Renal pelvis (tissue), 4 donors: ENCODE measurements around the gene DPYSL4. TPM values are rescaled to one million over a fixed set of nuclear protein-coding genes. Genes with fewer than 3 reads are reported as not detected.

Experiments used
- DNase-seq: peaks from one replicate; pipeline ENCODE4 v3.0.0-alpha.2; 2013
- polyA plus RNA-seq, 3 donors: library from polyadenylated mRNA; unstranded; fragments of 120-200 nt; gene quantifications; one replicate each; pipeline ENCODE4 v1.2.1, GENCODE V29; 2013; ENCODE audit not compliant: insufficient read length in 3 of 3

The DPYSL4 gene
- polyA plus RNA-seq, 3 donors = 15.4 to 22.3 (median 18.3) TPM

DNA sequence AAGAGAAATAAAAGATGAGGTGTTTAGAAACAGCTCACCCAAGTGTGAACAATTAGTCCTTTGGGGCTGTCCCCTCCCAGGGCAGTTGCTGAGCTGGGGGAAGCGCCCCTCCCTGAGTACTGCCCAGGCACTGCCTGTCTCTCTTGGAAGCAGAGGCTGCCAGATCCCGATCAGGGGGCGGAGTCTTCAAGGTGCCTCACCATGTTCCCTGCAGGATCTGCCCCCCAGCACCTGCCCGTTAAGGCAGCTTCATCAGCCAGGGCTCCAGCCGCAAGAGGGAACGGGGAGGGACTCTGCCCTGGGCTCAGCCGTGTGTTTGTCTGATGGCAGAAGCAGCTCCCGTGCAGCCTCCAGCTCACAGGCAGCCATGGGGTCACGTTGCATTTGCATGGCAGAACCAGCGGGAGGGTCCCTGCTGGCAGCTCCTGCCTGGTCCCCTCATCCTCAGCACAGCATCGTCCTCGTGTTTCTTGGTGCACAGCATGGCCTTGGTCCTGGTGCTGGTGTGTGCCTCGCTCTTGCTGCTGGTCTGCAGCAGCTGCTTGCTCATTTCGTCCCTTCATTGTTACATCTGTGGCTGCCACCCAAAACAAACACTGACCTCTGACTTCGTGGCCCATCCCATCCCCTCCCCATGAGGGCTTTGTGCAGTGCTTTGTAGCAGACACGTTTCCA, 10.7 kb upstream of the DPYSL4 start:
- DNase-seq = no peak

- no peak for DNase-seq
These were observed 9.9 kb upstream of the DPYSL4 start for GRCh38 chr10:132176623-132177500.

DNA sequence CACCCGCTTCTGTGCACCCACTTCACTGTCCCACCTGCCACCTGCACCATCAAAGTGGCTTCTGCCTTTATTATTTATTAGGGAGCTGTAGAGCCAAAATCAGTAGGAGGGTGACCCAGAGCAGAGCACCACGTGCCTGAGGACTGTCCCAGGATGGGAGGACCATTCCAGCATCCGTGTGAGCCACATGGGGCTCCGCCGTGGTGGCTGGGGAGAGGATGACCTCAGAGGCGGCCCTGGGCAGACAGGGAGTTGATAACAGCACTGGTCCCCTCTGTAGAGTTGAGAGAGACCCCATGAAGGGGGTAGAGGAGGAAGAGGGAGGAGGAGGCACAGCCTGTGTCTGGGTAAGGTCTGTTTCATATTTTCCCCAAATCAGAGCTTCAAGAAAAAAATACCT, 8.7 kb upstream of the DPYSL4 start:
- DNase-seq = no peak

DNA sequence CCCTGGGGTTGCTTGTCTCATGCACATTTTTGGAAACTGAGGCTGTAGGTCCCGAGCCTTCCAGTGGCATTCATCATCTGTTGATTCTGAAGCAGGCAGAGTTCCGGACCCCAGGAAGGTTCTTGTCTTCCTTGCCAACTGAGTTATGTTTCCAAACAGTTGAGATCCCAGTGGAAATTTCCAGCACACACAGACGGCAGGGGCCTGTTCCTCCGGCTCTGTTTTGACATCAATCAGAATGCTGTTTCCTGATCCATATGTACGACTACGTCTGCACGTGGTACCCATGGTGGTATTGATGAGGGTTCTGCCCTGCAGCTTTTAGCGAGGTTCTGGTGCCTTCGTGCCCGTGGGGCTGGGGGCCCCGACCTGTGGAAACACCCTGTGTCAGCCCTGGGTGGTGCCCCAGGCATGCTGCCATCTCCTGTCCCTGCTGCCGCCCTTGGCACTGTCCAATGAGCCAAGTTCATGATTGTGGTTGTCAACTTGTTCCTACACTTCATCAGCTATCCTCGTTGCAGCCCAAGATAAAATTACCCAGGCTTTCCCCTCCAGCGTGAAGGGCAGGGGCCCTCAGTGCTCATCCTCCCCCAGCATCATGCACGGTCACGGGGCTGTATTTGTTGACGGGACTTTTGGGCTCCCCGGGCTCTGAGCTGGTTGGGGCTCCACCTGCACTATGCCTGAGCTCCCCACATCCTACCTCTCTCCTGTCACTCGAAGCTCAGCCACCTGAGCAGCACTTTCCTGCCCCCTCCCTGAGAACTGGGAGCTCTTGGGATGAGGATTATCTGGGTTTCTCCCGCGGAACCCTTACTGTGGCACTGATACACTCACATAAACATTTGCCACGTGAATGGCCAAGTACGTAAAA, 7.8 kb upstream of the DPYSL4 start:
- DNase-seq = no peak

- no peak for DNase-seq
These were observed 7.0 kb upstream of the DPYSL4 start for GRCh38 chr10:132179551-132180392.

DNA sequence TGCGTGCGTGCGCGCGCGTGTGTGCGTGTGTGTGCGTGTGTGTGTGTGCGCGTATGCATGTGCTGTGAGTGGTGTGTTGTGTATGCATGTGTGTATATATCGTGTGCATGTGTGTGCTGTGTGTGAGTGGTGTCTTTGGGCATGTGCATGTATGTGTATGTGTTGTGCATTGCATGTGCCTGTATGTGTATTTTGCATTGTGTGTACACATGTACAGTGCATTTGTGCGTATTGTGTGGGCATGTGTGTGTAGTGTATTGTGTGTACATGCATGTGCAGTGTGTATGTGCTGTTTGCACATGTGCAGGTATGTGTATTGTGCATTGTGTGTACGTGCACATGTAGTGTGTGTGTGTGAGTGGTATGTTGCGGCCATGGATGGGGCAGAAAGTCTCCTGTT, 6.0 kb upstream of the DPYSL4 start:
- DNase-seq = no peak

GRCh38 chr10:132181691-132182425, 4.9 kb upstream of the DPYSL4 start:
- no peak for DNase-seq

GRCh38 chr10:132182591-132182990, 4.2 kb upstream of the DPYSL4 start:
- DNase-seq = no peak

DNA sequence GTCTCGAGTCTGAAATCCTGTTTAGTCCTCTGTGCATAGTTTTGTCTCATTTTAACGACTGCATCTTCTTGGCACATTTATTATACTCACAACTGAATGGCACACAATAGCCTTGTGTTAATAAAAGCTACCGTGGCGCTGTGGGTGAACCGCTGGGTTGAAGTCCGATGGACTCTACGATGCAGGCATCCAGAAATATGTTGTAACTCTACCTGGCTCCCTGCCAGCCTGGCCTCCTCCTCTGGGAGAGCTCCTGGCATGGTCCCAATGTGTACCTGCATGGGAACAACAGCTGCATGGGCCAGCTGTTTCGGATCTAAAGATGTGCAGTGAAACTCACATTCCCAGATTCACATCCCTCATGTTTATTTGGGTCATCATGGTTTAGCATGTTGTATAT, 3.7 kb upstream of the DPYSL4 start:
- no peak for DNase-seq

DNA sequence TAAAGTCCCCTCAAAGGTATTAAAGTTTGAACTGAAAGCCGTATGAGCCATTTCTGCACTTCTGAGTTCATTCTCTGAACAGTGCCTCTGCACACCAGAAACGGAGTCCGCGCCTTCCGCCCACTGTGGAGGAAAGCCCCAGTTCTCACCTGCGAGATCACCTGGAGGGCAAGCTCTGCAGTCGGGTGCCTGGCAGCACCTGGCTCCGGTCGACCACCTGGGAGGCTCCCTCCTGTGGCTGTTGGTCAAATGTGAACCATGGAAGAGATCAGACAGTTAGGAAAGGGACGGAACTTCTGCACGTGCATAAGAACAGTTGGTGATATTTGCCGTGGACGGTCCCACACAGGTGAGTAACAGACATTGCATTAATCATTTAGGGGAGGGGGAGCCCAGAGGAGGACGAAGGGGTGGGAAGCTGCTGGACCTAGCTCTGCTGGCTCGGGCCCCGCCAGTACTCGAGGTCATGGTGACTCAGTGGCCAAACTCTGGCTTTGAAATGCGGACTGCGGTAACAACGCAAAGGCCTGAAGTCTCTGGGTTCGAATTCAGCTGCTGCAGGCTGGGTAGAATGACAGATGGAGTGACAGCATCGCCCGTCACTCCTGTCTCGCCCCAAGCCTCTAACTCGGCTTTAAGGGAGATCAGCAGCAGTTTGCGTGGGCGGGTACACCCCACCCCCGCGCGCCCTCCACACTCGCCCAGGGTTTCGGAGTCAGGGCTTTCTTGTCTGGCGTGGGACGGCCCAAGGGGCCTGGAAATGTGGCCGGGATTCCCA, 1.7 kb upstream of the DPYSL4 start:
- no peak for DNase-seq

GRCh38 chr10:132185601-132186487, 904 bp upstream of the DPYSL4 start:
- peak; percentile 62 for DNase-seq

DNA sequence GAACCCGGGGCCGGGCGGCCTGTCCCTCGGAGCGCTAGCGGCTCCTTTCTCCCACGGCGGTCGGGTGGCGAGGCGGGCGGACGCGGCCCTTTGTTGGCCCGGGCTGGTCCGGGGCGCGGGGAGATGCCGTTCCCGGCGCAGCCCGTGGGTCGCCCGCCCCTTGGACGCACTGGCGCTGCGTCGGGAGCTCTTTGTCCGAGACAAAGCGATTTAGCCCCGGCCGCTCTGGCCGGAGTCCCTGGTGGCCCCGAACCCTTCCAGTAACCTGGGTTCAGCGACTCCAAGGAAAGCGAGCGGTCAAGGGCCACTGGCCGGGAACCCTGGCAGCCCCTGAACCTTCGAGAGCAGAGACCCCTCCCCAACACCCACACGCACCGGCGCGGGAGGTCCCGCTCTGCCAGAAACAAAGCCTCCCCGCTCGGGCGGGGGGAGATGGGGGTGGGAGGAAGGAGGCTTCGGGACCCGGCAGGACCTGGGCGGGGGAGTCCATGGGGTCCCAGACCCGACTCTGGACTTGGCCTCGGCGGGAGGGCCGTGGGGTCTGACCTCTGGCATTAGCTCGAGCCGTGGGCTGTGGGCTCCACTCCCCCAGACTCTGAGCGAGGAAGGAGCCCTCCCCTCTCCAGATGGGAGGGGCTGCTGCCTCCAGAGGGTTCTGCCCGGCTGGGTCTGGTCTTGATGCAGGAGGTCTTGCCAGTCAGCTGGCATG, 836 bp downstream of the DPYSL4 start:
- no peak for DNase-seq

DNA sequence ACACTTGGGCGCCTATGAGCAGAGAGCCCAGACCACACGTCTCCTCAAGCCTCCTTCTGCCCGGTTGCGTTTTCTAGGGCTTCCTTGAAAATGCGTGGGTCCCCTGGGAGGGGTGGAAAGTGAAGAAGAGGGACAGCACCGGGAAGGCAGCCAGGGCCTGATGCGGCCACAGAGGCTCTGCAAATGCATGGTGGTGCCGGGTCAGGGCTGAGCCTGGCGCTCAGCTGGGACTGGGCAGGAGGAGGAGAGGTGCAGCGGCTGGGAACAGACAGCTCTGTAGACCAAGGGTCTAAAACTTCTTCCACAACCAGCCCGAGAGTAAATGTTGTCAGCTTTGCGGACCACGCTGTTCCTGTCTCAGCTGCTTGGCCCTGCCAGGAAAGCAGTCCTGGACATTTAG, 1.6 kb downstream of the DPYSL4 start:
- no peak for DNase-seq

- DNase-seq = no peak
These were observed 2.3 kb downstream of the DPYSL4 start for GRCh38 chr10:132189016-132189415.

- no peak for DNase-seq
These were observed 3.2 kb downstream of the DPYSL4 start for GRCh38 chr10:132189810-132190422.

DNA sequence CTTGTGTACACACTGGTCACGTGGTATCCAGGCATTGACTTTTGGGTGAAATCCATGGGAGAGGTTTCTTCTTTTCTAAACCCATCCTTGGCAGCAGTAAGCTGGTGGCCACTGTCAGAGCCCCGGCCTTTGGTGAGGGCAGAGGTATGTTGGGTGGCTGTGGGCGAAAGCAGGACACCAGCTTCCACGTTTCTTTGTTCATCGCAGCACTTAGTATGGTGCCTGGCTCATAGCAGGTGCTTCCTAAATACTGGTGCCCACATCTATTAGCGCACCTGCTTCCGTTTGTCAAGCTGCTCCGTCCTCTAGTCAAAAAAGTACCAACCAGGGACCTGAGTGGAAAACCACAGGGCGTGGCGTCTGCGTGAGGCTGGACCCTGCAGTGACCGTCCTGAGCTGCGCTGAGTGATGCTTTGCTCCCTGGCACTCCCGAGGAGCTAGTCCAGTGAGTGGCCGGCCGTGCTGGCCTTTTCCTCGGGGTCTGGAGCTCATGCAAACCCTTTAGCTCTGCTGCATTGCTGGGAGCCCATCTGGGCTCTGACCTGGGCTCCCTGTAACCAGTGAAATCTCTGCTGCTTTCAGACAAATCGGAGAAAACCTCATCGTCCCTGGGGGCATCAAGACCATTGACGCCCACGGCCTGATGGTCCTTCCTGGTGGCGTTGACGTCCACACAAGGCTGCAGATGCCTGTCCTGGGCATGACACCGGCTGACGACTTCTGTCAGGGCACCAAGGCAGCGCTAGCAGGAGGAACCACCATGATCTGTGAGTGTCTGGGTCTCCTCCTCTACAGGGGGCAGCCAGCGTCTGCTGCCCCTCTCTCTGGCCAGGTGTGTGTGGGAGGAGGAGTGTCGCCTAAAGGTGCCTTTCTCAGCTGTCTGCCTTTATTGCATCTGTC, 5.6 kb downstream of the DPYSL4 start:
- no peak for DNase-seq
